Stomach (tissue), 4 donors: ENCODE data around the gene PTPRN.

Experiments used
- CTCF ChIP-seq, 7 experiments: fragments of 450-650 bp in 4 of 7; fragments of 200-600 bp in 3 of 7; sonication (generic) in 3 of 7; IDR thresholded peaks; one replicate each; pipeline ENCODE4 v1.5.1; 2016 to 2019; ENCODE audit warnings: antibody characterized with exemption in 7 of 7, control low read depth in 2 of 7, mild to moderate bottlenecking in 1 of 7
- POLR2A ChIP-seq, 4 donors: fragments of 450-650 bp; IDR thresholded peaks; one replicate each; pipeline ENCODE4 v1.6.1; 2016; ENCODE audit warnings: antibody characterized with exemption in 4 of 4, control low read depth in 2 of 4, mild to moderate bottlenecking in 1 of 4, moderate library complexity in 1 of 4

- TF ChIP-seq CTCF (IDR thresholded peaks at IDR 0.05) (no peak), POLR2A (IDR thresholded peaks at IDR 0.05) (no peak)
Measured at GRCh38 chr2:219273937-219274336, 35.3 kb downstream of the PTPRN start.
